WI38 (cell line): ENCODE data around the gene PEPD.

ENCODE experiments used
- H3K4me3 ChIP-seq: 2 replicates; pipeline ENCODE4 v1.5.1; 2011; ENCODE audit warnings: low read depth, mild to moderate bottlenecking, control low read depth, low read length
- TF ChIP-seq, protein P1 (sequence below): IDR thresholded peaks from 2 replicates; pipeline ENCODE4 v1.5.1; 2012; ENCODE audit warnings: low read depth, mild to moderate bottlenecking, control low read depth, low read length

The PEPD gene

DNA sequence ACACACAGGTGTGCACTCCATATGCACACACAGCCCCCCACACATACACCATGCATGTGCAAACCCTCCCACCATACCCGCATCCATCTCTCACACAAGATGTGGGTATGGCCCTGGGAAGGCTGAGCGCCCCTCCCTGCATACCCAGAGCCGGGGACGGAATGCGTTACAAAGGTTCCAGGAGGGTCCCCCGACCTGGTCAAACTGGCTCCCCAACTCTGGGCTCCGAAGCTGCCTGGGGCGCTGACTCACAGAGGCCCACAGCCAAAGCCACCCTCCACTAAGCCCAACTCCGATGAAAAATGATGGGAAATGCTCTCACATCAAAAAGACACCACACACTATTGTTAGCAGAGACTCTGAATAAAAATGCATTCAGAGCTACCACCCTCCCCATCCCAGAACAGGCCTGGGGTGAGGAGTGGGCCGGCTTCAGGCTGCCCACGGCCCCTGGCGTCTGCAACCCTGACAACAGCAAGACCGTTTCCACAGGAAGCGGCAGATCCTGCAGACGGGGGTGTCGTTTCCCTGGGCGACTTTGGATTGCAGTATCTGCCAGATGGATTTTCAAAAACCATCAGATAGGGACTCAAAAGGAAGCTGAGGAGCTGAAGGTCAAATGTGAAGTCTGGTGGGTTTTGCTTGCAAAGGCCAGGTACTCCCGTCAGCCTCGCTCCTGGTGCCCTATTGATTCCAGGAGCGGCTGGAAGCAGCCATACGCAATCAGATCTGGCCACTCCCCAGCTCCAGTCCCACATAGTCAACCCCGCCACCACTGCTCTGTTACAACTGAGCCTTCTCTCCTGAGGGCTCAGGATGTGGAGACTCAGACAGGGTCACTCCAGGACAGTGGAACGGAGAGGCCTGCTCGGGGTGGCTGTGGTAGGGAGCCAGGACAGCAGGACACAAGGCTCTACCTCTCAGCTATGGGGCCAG lies 14.3 kb downstream of the PEPD start:
- TF ChIP-seq, protein P1, sequence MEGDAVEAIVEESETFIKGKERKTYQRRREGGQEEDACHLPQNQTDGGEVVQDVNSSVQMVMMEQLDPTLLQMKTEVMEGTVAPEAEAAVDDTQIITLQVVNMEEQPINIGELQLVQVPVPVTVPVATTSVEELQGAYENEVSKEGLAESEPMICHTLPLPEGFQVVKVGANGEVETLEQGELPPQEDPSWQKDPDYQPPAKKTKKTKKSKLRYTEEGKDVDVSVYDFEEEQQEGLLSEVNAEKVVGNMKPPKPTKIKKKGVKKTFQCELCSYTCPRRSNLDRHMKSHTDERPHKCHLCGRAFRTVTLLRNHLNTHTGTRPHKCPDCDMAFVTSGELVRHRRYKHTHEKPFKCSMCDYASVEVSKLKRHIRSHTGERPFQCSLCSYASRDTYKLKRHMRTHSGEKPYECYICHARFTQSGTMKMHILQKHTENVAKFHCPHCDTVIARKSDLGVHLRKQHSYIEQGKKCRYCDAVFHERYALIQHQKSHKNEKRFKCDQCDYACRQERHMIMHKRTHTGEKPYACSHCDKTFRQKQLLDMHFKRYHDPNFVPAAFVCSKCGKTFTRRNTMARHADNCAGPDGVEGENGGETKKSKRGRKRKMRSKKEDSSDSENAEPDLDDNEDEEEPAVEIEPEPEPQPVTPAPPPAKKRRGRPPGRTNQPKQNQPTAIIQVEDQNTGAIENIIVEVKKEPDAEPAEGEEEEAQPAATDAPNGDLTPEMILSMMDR, result no peak
- no peak overlapping the region for H3K4me3 ChIP-seq

DNA sequence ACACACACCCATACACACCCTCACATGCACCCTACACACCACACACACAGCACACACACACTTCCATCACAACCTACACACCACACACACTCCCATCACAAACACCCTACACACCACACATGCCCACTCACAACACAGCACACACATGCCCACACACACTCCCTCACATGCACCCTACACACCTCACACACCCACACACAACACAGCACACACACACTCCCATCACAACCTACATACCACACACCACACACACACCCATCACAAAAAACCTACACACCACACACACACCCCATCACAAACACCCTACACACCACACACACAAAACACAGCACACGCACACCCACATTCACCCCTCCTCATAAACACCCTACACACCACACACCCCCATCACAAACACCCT lies 15.1 kb downstream of the PEPD start:
- TF ChIP-seq, protein P1, result no peak
- H3K4me3 ChIP-seq, result no peak overlapping the region

DNA sequence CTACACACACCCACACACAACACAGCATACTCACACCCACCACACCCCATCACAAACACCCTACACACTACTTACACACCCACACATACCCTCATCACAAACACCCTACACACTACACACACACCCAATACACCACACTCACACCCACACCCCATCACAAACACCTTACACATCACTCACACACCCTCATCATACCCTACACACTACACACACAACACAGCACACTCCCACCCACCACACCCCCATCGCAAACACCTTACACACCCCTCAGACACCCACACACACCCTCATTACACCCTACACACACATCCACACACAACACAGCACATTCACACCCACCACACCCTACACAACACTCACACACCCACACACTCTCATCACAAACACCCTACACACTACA lies 15.8 kb downstream of the PEPD start:
- TF ChIP-seq, protein P1, result no peak

DNA sequence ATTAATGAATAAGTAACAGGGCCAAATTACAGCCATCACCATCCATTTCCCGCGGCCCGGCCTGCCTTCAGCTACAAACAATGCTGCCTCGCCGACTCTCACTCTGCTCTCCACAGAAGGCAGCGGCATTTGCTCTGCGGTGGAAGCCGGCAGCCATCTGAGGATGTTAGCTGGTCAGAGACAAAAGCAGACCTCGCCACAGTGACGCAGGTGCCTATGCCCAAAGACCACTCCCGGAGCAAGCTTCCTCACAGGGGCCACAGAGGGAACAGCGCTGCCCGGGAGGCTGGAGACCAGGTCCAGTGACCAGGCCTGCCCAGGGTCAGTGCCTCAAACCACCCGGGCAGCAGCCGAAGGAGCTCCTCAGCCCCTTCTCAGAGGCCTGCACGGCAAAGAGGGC lies 16.4 kb downstream of the PEPD start:
- H3K4me3 ChIP-seq, result no peak overlapping the region
- TF ChIP-seq, protein P1, result no peak

More for the DNA sequence above, 15.8 kb downstream of the PEPD start:
- H3K4me3 ChIP-seq, result no peak overlapping the region

DNA sequence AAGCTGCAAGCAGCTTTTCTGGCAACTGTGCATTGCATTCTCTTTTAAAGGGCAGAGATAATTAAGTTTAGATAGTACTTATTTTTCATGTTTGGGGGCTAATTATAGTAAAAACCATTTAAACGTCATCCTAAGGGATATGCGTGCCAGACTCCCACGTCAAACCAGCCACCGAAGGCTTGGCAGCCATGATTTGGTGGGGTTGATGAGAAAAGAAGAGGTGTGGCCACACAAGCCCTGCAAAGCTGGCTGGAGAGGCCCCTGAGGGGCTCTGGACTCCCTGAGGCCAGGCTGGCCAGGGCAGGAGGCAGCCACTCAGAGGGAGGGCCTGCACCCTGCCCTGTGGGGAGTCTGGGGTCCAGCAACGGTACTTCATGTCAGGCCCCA lies 17.5 kb downstream of the PEPD start:
- TF ChIP-seq, protein P1, result no peak
- no peak overlapping the region for H3K4me3 ChIP-seq

DNA sequence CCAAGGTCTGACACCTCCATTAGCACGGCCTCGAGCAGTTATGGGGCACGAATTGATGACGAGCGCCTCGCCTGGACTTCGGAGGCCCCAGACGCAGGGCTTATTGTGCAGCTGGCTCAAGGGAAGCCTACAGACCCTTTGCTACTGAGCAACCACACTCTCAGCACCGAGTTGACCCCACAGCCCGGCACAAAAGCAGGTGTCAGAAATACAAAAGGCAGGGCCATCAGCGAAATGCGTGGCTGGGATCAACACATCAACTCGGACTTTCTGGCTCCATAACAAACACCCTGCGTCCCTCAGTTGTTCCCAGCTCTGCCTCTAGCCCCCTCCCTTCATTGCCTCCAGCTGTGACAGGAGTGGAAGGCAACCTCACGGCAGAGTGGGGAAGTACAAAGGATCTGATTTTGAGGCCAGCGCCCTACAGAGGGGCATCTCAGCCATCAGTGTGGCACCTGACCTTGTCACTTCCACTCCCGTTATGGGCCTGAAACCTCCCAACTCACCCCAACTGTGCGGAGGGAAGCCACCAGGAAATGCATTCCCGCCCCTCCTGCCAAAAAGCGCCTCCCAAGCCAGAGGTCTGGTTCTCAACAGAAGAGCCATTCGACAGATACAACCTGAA lies 18.0 kb downstream of the PEPD start:
- TF ChIP-seq, protein P1, result no peak
- H3K4me3 ChIP-seq, result no peak overlapping the region

DNA sequence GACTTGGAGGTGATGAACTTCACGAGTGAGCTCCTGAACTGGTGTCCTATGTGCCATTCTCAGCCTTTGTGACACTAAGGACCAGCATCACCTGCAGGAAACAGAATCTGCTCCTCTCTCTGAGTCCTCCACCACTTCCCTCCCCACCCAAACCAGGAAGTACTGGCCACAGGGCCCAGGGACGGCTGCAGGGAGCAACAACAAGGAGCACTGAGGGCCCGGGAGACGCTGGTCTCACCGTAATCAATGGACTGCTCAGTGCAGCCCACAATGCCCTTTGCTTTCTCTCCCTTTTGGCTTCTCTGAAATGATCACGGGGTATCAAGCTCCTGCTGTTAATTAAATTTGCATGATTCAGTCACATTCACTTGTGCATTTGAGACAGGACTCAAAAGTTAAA lies 18.6 kb downstream of the PEPD start:
- TF ChIP-seq, protein P1, result no peak
- H3K4me3 ChIP-seq, result no peak overlapping the region
